PC-3 (cell line): ENCODE results near the gene RAB11FIP4. TPM values are rescaled to one million over a fixed set of nuclear protein-coding genes. Genes with fewer than 3 reads are reported as not detected.

Source experiments
- ATAC-seq: fragments of 200-7000 bp; cut with Tn5 transposase; 2 replicates; pipeline ENCODE4 v1.9.1; 2020; ENCODE audit warnings: mild to moderate bottlenecking, moderate library complexity
- BruUV-seq: library from RNA; stranded (reverse); fragments of 400-500 nt; replicated peaks from 2 replicates; lab custom pipeline; 2021; lab: Mats Ljungman, UMichigan
- CTCF ChIA-PET: fragments of 300-600 bp; sonication (Branson Sonifier 250); formaldehyde crosslinking; loops from one replicate; lab custom pipeline; 2022; ENCODE audit warnings: antibody characterized with exemption; lab: Charles Lee
- POLR2A ChIA-PET: fragments of 300-600 bp; sonication (Branson Sonifier 250); formaldehyde crosslinking; loops from one replicate; lab custom pipeline; 2022; ENCODE audit warnings: antibody characterized with exemption; ENCODE audit not compliant: unreplicated experiment; lab: Charles Lee
- DNase-seq: peaks from one replicate; pipeline ENCODE4 v3.0.0-alpha.2; 2015
- H2AFZ ChIP-seq: fragments of 300-600 bp; sonication (generic); 2 replicates; pipeline ENCODE4 v1.6.0; 2016; ENCODE audit warnings: antibody characterized with exemption, low read length
- H3F3A ChIP-seq: fragments of 300-600 bp; sonication (generic); one replicate; pipeline ENCODE4 v1.6.0; 2017; ENCODE audit warnings: antibody characterized with exemption, low read length, control low read depth, mild to moderate bottlenecking; ENCODE audit not compliant: unreplicated experiment
- H3K27ac ChIP-seq: fragments of 300-600 bp; sonication (generic); 2 replicates; pipeline ENCODE4 v1.5.1; 2016; ENCODE audit warnings: mild to moderate bottlenecking, low read length
- H3K27me3 ChIP-seq: fragments of 300-600 bp; sonication (generic); 2 replicates; pipeline ENCODE4 v1.6.1; 2016; ENCODE audit warnings: low read length, mixed read lengths
- H3K36me3 ChIP-seq: fragments of 300-600 bp; sonication (generic); 2 replicates; pipeline ENCODE4 v1.6.1; 2016; ENCODE audit warnings: low read depth, mixed run types, low read length, mixed read lengths
- H3K4me1 ChIP-seq: fragments of 300-600 bp; sonication (generic); 2 replicates; pipeline ENCODE4 v1.5.1; 2016; ENCODE audit warnings: low read length; ENCODE audit not compliant: insufficient read depth
- H3K4me2 ChIP-seq: fragments of 300-600 bp; sonication (generic); 2 replicates; pipeline ENCODE4 v1.6.0; 2016; ENCODE audit warnings: low read length
- H3K4me3 ChIP-seq: fragments of 300-600 bp; sonication (generic); 2 replicates; pipeline ENCODE4 v1.5.1; 2016; ENCODE audit warnings: mild to moderate bottlenecking, low read length, mixed read lengths
- H3K79me2 ChIP-seq: fragments of 300-600 bp; sonication (generic); 2 replicates; pipeline ENCODE4 v1.6.1; 2017; ENCODE audit warnings: low read length, mixed read lengths
- H3K9ac ChIP-seq: fragments of 300-600 bp; sonication (generic); 2 replicates; pipeline ENCODE4 v1.6.0; 2016; ENCODE audit warnings: mild to moderate bottlenecking, low read length
- H3K9me2 ChIP-seq: fragments of 300-600 bp; sonication (generic); replicated peaks from 2 replicates; pipeline ENCODE4 v1.6.1; 2016; ENCODE audit warnings: mixed run types, low read length, mixed read lengths
- H3K9me3 ChIP-seq: fragments of 300-600 bp; sonication (generic); 2 replicates; pipeline ENCODE4 v1.6.1; 2016; ENCODE audit warnings: low read length, mixed read lengths
- H4K20me1 ChIP-seq: fragments of 300-600 bp; sonication (generic); 2 replicates; pipeline ENCODE4 v1.6.1; 2016; ENCODE audit warnings: low read length, mixed read lengths
- CTCF ChIP-seq: fragments of 300-600 bp; sonication (generic); conservative IDR thresholded peaks from 2 replicates; pipeline ENCODE4 v1.5.1; 2017; ENCODE audit warnings: antibody characterized with exemption, low read depth, mild to moderate bottlenecking, low read length
- EZH2 ChIP-seq: fragments of 300-600 bp; sonication (generic); IDR thresholded peaks from one replicate; pipeline ENCODE4 v1.6.1; 2017; ENCODE audit warnings: antibody characterized with exemption, mild to moderate bottlenecking, low read length; ENCODE audit not compliant: unreplicated experiment
- EZH2phosphoT487 ChIP-seq: fragments of 300-600 bp; sonication (generic); IDR thresholded peaks from 2 replicates; pipeline ENCODE4 v1.6.1; 2018; ENCODE audit warnings: mild to moderate bottlenecking, antibody characterized with exemption, low read length, borderline replicate concordance
- intact Hi-C: fragments of 100-400 bp; cut with micrococcal nuclease; formaldehyde crosslinking; loops from 2 replicates; pipeline ENCODE4 v1.9.0; 2023
- total RNA-seq: library from RNA; depleted of rRNA; stranded (reverse); fragments of >200 nt; gene quantifications from 2 replicates; pipeline ENCODE4 v1.2.3, GENCODE V29; 2014

RAB11FIP4 gene
- total RNA-seq, 1 experiment from 2014 or later: 4.2 TPM

GRCh38 chr17:31511580-31511979 is 120.1 kb downstream of the RAB11FIP4 start:
- Histone ChIP-seq H3K36me3 (no peaks in the 10 kb centered on the region), H3K9me2 (no peaks in the 10 kb centered on the region), H3K27me3 (no peaks in the 10 kb centered on the region), H3K9me3 (no peaks in the 10 kb centered on the region), H3K79me2 (no peaks in the 10 kb centered on the region), H3K27ac (no peak overlapping the region), H4K20me1 (no peaks in the 10 kb centered on the region), H3K9ac (no peak overlapping the region), H3F3A (no peaks in the 10 kb centered on the region), H3K4me3 (no peak overlapping the region), H2AFZ (no peak overlapping the region), H3K4me2 (no peak overlapping the region), H3K4me1 (no peaks in the 10 kb centered on the region)
- intact Hi-C loops: no loop called here
- CTCF ChIA-PET: no interaction called here
- POLR2A ChIA-PET: no interaction called here
- BruUV-seq: no TSS peak
- TF ChIP-seq EZH2 (no peak), EZH2phosphoT487 (no peak), CTCF (no peak)
- ATAC-seq (no peak), DNase-seq (no peak)

- Histone ChIP-seq H2AFZ (no peak overlapping the region), H3K4me1 (no peaks in the 10 kb centered on the region), H3K36me3 (no peaks in the 10 kb centered on the region), H3K9me2 (no peaks in the 10 kb centered on the region), H3K9me3 (no peaks in the 10 kb centered on the region), H3F3A (no peaks in the 10 kb centered on the region), H3K27ac (no peak overlapping the region), H3K27me3 (no peaks in the 10 kb centered on the region), H4K20me1 (no peaks in the 10 kb centered on the region), H3K79me2 (no peaks in the 10 kb centered on the region), H3K4me3 (no peak overlapping the region), H3K9ac (no peak overlapping the region), H3K4me2 (no peak overlapping the region)
- ChIA-PET CTCF (no interaction called here), POLR2A (no interaction called here)
- DNase-seq (no peak), ATAC-seq (no peak)
- TF ChIP-seq EZH2 (no peak), CTCF (no peak), EZH2phosphoT487 (no peak)
- intact Hi-C loops: no loop called here
- no TSS peak for BruUV-seq
These were observed 120.7 kb downstream of the RAB11FIP4 start for GRCh38 chr17:31512104-31512740.

DNA sequence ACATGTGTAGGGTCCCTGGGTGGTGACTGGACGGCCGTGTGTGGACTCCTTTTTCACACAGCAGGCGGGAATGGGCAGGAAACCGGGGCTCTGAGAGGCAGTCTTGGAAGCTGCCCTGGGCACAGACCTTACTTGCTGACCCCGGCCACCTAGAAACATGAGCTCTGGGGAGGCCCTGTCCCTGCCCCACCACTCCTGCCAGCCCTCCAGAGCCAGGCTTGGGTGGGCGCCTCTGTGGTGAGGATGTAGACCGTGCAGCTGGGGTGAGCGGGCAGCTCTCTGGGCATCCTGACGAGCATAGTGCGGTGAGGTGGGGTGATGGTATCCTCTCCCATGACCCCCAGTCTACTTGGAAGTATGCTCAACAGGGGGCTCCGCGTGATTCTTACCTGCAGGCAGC is 121.3 kb downstream of the RAB11FIP4 start:
- no peaks in the 10 kb centered on the region for H3K27me3 ChIP-seq
- POLR2A ChIA-PET: no interaction called here
- no peak for TF ChIP-seq CTCF
- TF ChIP-seq EZH2: no peak
- no peak for TF ChIP-seq EZH2phosphoT487
- H4K20me1 ChIP-seq: no peaks in the 10 kb centered on the region
- H3K4me3 ChIP-seq: no peak overlapping the region
- H3F3A ChIP-seq: no peaks in the 10 kb centered on the region
- H3K9me2 ChIP-seq: no peaks in the 10 kb centered on the region
- ATAC-seq: no peak
- no peak overlapping the region for H3K27ac ChIP-seq
- H3K9me3 ChIP-seq: no peaks in the 10 kb centered on the region
- H2AFZ ChIP-seq: no peak overlapping the region
- CTCF ChIA-PET: no interaction called here
- no TSS peak for BruUV-seq
- intact Hi-C loops: no loop called here
- no peaks in the 10 kb centered on the region for H3K79me2 ChIP-seq
- H3K36me3 ChIP-seq: no peaks in the 10 kb centered on the region
- H3K4me1 ChIP-seq: no peaks in the 10 kb centered on the region
- H3K9ac ChIP-seq: no peak overlapping the region
- DNase-seq: no peak
- H3K4me2 ChIP-seq: no peak overlapping the region
